H9 (cell line): ENCODE results near the gene CDKAL1. TPM values are rescaled to one million over a fixed set of nuclear protein-coding genes. Genes with fewer than 3 reads are reported as not detected.
A peak's percentile ranks its signal among the peaks of the same experiment; 100 is the strongest.

Experiments
- DNase-seq: peaks from one replicate; pipeline ENCODE4 v3.0.0-alpha.2; 2017
- H2AFZ ChIP-seq: one replicate; pipeline ENCODE4 v1.6.1; 2013; ENCODE audit warnings: mild to moderate bottlenecking, low read length, control low read depth, moderate library complexity
- H2AK5ac ChIP-seq: 2 replicates; pipeline ENCODE4 v1.6.1; 2013; ENCODE audit warnings: low read length, control low read depth, mixed read lengths; ENCODE audit not compliant: insufficient read length
- H2BK120ac ChIP-seq: one replicate; pipeline ENCODE4 v1.6.1; 2013; ENCODE audit warnings: low read depth, mild to moderate bottlenecking, low read length, control low read depth, inconsistent platforms; ENCODE audit not compliant: poor library complexity, severe bottlenecking
- H2BK12ac ChIP-seq: 2 replicates; pipeline ENCODE4 v1.6.1; 2013; ENCODE audit warnings: low read length, control low read depth, mixed read lengths, low read depth; ENCODE audit not compliant: insufficient read length
- H2BK15ac ChIP-seq: 2 replicates; pipeline ENCODE4 v1.6.1; 2013; ENCODE audit warnings: low read depth, low read length, control low read depth
- H2BK20ac ChIP-seq: one replicate; pipeline ENCODE4 v1.6.1; 2013; ENCODE audit warnings: low read depth, mild to moderate bottlenecking, low read length, control low read depth, inconsistent platforms; ENCODE audit not compliant: poor library complexity, severe bottlenecking
- H2BK5ac ChIP-seq: 2 replicates; pipeline ENCODE4 v1.6.1; 2013; ENCODE audit warnings: low read length, control low read depth, mixed read lengths; ENCODE audit not compliant: insufficient read length
- H3K14ac ChIP-seq: 2 replicates; pipeline ENCODE4 v1.6.1; 2013; ENCODE audit warnings: low read length, control low read depth; ENCODE audit not compliant: insufficient read depth
- H3K18ac ChIP-seq: 2 replicates; pipeline ENCODE4 v1.6.1; 2013; ENCODE audit warnings: low read depth, mild to moderate bottlenecking, mixed read lengths, low read length, control low read depth; ENCODE audit not compliant: insufficient read length
- H3K23ac ChIP-seq: 2 replicates; pipeline ENCODE4 v1.6.1; 2013; ENCODE audit warnings: low read length, control low read depth, mixed read lengths, low read depth; ENCODE audit not compliant: insufficient read length
- H3K23me2 ChIP-seq: 2 replicates; pipeline ENCODE4 v1.6.1; 2013; ENCODE audit warnings: low read depth, mild to moderate bottlenecking, mixed read lengths, low read length, control low read depth; ENCODE audit not compliant: insufficient read length, poor library complexity, severe bottlenecking
- H3K27ac ChIP-seq: 2 replicates; pipeline ENCODE4 v1.5.1; 2013; ENCODE audit warnings: low read length, control low read depth, mixed read lengths, low read depth; ENCODE audit not compliant: insufficient read length
- H3K27me3 ChIP-seq: 2 replicates; pipeline ENCODE4 v1.6.1; 2013; ENCODE audit warnings: low read length, control low read depth, inconsistent platforms; ENCODE audit not compliant: insufficient read depth
- H3K4ac ChIP-seq: 2 replicates; pipeline ENCODE4 v1.6.1; 2013; ENCODE audit warnings: low read depth, mild to moderate bottlenecking, control low read depth, inconsistent platforms, low read length, moderate library complexity
- H3K4me1 ChIP-seq: 2 replicates; pipeline ENCODE4 v1.6.1; 2013; ENCODE audit warnings: low read length, control low read depth, inconsistent platforms; ENCODE audit not compliant: insufficient read depth
- H3K4me2 ChIP-seq: 2 replicates; pipeline ENCODE4 v1.6.1; 2013; ENCODE audit warnings: low read length, control low read depth, mixed read lengths; ENCODE audit not compliant: insufficient read length, insufficient read depth
- H3K56ac ChIP-seq: 2 replicates; pipeline ENCODE4 v1.6.1; 2013; ENCODE audit warnings: low read depth, mild to moderate bottlenecking, mixed read lengths, low read length, control low read depth; ENCODE audit not compliant: insufficient read length
- H3K79me1 ChIP-seq: 2 replicates; pipeline ENCODE4 v1.6.1; 2013; ENCODE audit warnings: low read depth, mild to moderate bottlenecking, moderate library complexity, low read length, control low read depth, inconsistent platforms; ENCODE audit not compliant: insufficient read depth, poor library complexity, severe bottlenecking
- H3K79me2 ChIP-seq: 2 replicates; pipeline ENCODE4 v1.6.1; 2013; ENCODE audit warnings: low read length, control low read depth, inconsistent platforms; ENCODE audit not compliant: insufficient read depth
- H3K9ac ChIP-seq: 2 replicates; pipeline ENCODE4 v1.6.1; 2013; ENCODE audit warnings: low read length, control low read depth, mixed read lengths; ENCODE audit not compliant: insufficient read length; ENCODE audit errors: extremely low read depth
- H3K9me3 ChIP-seq: one replicate; pipeline ENCODE4 v1.6.1; 2013; ENCODE audit warnings: low read depth, low read length, inconsistent platforms; ENCODE audit not compliant: control insufficient read depth
- H3T11ph ChIP-seq: one replicate; pipeline ENCODE4 v1.6.1; 2013; ENCODE audit warnings: mild to moderate bottlenecking, low read length, control low read depth, inconsistent platforms
- H4K20me1 ChIP-seq: one replicate; pipeline ENCODE4 v1.6.1; 2013; ENCODE audit not compliant: control insufficient read depth, insufficient read length, insufficient read depth
- H4K5ac ChIP-seq: 2 replicates; pipeline ENCODE4 v1.6.1; 2013; ENCODE audit warnings: low read depth, mild to moderate bottlenecking, mixed read lengths, low read length, control low read depth; ENCODE audit not compliant: insufficient read length
- H4K8ac ChIP-seq: replicated peaks from 2 replicates; pipeline ENCODE4 v1.6.1; 2013; ENCODE audit warnings: low read length, control low read depth, mixed read lengths, low read depth; ENCODE audit not compliant: insufficient read length
- H4K91ac ChIP-seq: 2 replicates; pipeline ENCODE4 v1.6.1; 2013; ENCODE audit warnings: low read depth, mild to moderate bottlenecking, moderate library complexity, mixed read lengths, low read length, control low read depth; ENCODE audit not compliant: insufficient read length
- H3K27ac Mint-ChIP-seq, 3 experiments: 2 replicates in 2 of 3; 3 replicates in 1 of 3; pipeline ENCODE4 v1.8.0; 2020 to 2021; ENCODE audit warnings: mixed read lengths in 3 of 3, mild to moderate bottlenecking in 1 of 3, moderate library complexity in 1 of 3
- H3K27me3 Mint-ChIP-seq: 2 replicates; pipeline ENCODE4 v1.8.0; 2021; ENCODE audit warnings: low read depth, mild to moderate bottlenecking, moderate library complexity, mixed read lengths
- H3K36me3 Mint-ChIP-seq, 3 experiments: 2 replicates in 2 of 3; 3 replicates in 1 of 3; pipeline ENCODE4 v1.8.0; 2020 to 2021; ENCODE audit warnings: low read depth in 3 of 3, mixed read lengths in 3 of 3; ENCODE audit not compliant: insufficient read depth in 1 of 3
- H3K4me1 Mint-ChIP-seq, 2 experiments: 2 replicates each; pipeline ENCODE4 v1.8.0; 2020; ENCODE audit warnings: mixed read lengths in 2 of 2
- H3K4me3 Mint-ChIP-seq, 2 experiments: 2 replicates in 1 of 2; 3 replicates in 1 of 2; pipeline ENCODE4 v1.8.0; 2020 to 2021; ENCODE audit warnings: mild to moderate bottlenecking in 2 of 2, mixed read lengths in 2 of 2, moderate library complexity in 1 of 2
- H3K9me3 Mint-ChIP-seq, 2 experiments: 2 replicates in 1 of 2; 3 replicates in 1 of 2; pipeline ENCODE4 v1.8.0; 2020; ENCODE audit warnings: mild to moderate bottlenecking in 2 of 2, mixed read lengths in 2 of 2, moderate library complexity in 1 of 2
- WGBS: extraction: QIAGEN DNeasy Blood & Tissue Kit; methylation state at CpG from one replicate; pipeline ENCODE4 v1.1.7; 2013; ENCODE audit warnings: missing lambda C conversion rate, low lambda C conversion rate, mixed read lengths; ENCODE audit not compliant: insufficient read length; ENCODE audit errors: extremely low coverage; 5-methylcytosine and 5-hydroxymethylcytosine counted together
- total RNA-seq: library from RNA; stranded (reverse); gene quantifications from 2 replicates; pipeline ENCODE4 v1.2.1, GENCODE V29; 2021
- TF ChIP-seq, protein P1 (sequence below): fragments of 200-600 bp; sonication (generic); conservative IDR thresholded peaks from 3 replicates; pipeline ENCODE4 v1.8.0; 2021; ENCODE audit warnings: antibody characterized with exemption, mild to moderate bottlenecking

Gene CDKAL1
- total RNA-seq, 1 experiment from 2014 or later, result 23.0 TPM

GRCh38 chr6:20983961-20984360, 449.7 kb downstream of the CDKAL1 start:
- Mint-ChIP-seq H3K27ac (0 out of 7 replicates have a peak overlapping the region, but pooled peaks of 1 of the 3 experiments have one; percentile 57), H3K36me3 (peaks cover 10 to 28% (median 14%) of the 10 kb centered on the region in 3 experiments), H3K4me3 (no peak overlapping the region), H3K27me3 (no peaks in the 10 kb centered on the region), H3K4me1 (peaks cover 9 to 12% of the 10 kb centered on the region in 2 experiments), H3K9me3 (peaks cover 17% of the 10 kb centered on the region in 2 experiments)
- Histone ChIP-seq H3K14ac (no peak overlapping the region), H3K23ac (no peak overlapping the region), H3K23me2 (no peaks in the 10 kb centered on the region), H2BK5ac (no peak overlapping the region), H3K9me3 (no peaks in the 10 kb centered on the region), H3K79me2 (no peaks in the 10 kb centered on the region), H3T11ph (no peak overlapping the region), H3K27me3 (no peaks in the 10 kb centered on the region), H2BK12ac (no peak overlapping the region), H2BK20ac (no peak overlapping the region), H3K56ac (no peak overlapping the region), H2BK15ac (no peak overlapping the region), H4K20me1 (no peaks in the 10 kb centered on the region), H3K4me2 (no peak overlapping the region), H4K8ac (no peak overlapping the region), H2BK120ac (no peak overlapping the region), H3K4me1 (no peaks in the 10 kb centered on the region), H3K27ac (no peak overlapping the region), H3K4ac (no peak overlapping the region), H2AFZ (no peak overlapping the region), H4K5ac (no peak overlapping the region), H3K18ac (no peak overlapping the region), H2AK5ac (no peak overlapping the region), H4K91ac (no peak overlapping the region), H3K9ac (no peak overlapping the region), H3K79me1 (no peaks in the 10 kb centered on the region)
- no peak for DNase-seq
- no CpG with 5 or more reads among the region's 5 CpGs for WGBS
- TF ChIP-seq, protein P1, sequence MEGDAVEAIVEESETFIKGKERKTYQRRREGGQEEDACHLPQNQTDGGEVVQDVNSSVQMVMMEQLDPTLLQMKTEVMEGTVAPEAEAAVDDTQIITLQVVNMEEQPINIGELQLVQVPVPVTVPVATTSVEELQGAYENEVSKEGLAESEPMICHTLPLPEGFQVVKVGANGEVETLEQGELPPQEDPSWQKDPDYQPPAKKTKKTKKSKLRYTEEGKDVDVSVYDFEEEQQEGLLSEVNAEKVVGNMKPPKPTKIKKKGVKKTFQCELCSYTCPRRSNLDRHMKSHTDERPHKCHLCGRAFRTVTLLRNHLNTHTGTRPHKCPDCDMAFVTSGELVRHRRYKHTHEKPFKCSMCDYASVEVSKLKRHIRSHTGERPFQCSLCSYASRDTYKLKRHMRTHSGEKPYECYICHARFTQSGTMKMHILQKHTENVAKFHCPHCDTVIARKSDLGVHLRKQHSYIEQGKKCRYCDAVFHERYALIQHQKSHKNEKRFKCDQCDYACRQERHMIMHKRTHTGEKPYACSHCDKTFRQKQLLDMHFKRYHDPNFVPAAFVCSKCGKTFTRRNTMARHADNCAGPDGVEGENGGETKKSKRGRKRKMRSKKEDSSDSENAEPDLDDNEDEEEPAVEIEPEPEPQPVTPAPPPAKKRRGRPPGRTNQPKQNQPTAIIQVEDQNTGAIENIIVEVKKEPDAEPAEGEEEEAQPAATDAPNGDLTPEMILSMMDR, result no peak
